OCI-LY7 (cell line): ENCODE measurements around the gene UQCRQ. TPM values are rescaled to one million over a fixed set of nuclear protein-coding genes. Genes with fewer than 3 reads are reported as not detected.
A peak's percentile ranks its signal among the peaks of the same experiment; 100 is the strongest.

Source experiments
- BruUV-seq: library from RNA; stranded (reverse); fragments of 400-500 nt; replicated peaks from 2 replicates; lab custom pipeline; 2021; lab: Mats Ljungman, UMichigan
- CTCF ChIA-PET: fragments of 300-600 bp; sonication (Branson Sonifier 250); formaldehyde crosslinking; loops from one replicate; lab custom pipeline; 2022; ENCODE audit warnings: antibody characterized with exemption; ENCODE audit not compliant: unreplicated experiment; lab: Charles Lee
- POLR2A ChIA-PET: fragments of 300-600 bp; sonication (Branson Sonifier 250); formaldehyde crosslinking; loops from one replicate; lab custom pipeline; 2022; ENCODE audit warnings: antibody characterized with exemption; lab: Charles Lee
- DNase-seq: peaks from one replicate; pipeline ENCODE4 v3.0.0-alpha.2; 2015; ENCODE audit warnings: low spot score
- H2AFZ ChIP-seq: fragments of 200-600 bp; sonication (generic), shearing (Covaris generic); 2 replicates; pipeline ENCODE4 v1.6.1; 2014; ENCODE audit warnings: mild to moderate bottlenecking, antibody characterized with exemption, low read length, moderate library complexity
- H3K27ac ChIP-seq: fragments of 200-600 bp; sonication (generic); 2 replicates; pipeline ENCODE4 v1.5.1; 2014; ENCODE audit warnings: mixed run types, low read depth, mild to moderate bottlenecking, moderate library complexity, low read length, inconsistent platforms; ENCODE audit not compliant: poor library complexity, severe bottlenecking
- H3K36me3 ChIP-seq: fragments of 200-600 bp; sonication (generic); 2 replicates; pipeline ENCODE4 v1.6.1; 2014; ENCODE audit warnings: mild to moderate bottlenecking, antibody characterized with exemption, low read length, moderate library complexity, mixed read lengths; ENCODE audit not compliant: insufficient read depth
- H3K4me1 ChIP-seq: fragments of 200-600 bp; sonication (generic); 2 replicates; pipeline ENCODE4 v1.5.1; 2014; ENCODE audit warnings: mild to moderate bottlenecking, low read length; ENCODE audit not compliant: insufficient read depth, poor library complexity, severe bottlenecking
- H3K4me2 ChIP-seq: fragments of 200-600 bp; sonication (generic); 2 replicates; pipeline ENCODE4 v1.6.1; 2014; ENCODE audit warnings: mild to moderate bottlenecking, low read length
- H3K4me3 ChIP-seq: fragments of 200-600 bp; sonication (generic); 2 replicates; pipeline ENCODE4 v1.5.1; 2014; ENCODE audit warnings: mild to moderate bottlenecking, low read depth, low read length; ENCODE audit not compliant: poor library complexity, severe bottlenecking
- H3K79me2 ChIP-seq: fragments of 200-600 bp; sonication (generic); 2 replicates; pipeline ENCODE4 v1.6.1; 2016; ENCODE audit warnings: low read depth, mild to moderate bottlenecking, low read length, moderate library complexity, mixed read lengths; ENCODE audit not compliant: insufficient read depth
- H3K9me2 ChIP-seq: fragments of 200-600 bp; sonication (generic); 2 replicates; pipeline ENCODE4 v1.6.1; 2016; ENCODE audit warnings: mild to moderate bottlenecking, low read length, mixed read lengths; ENCODE audit not compliant: insufficient read depth
- H3K9me3 ChIP-seq: fragments of 200-600 bp; sonication (generic); 2 replicates; pipeline ENCODE4 v1.6.1; 2014; ENCODE audit warnings: mild to moderate bottlenecking, mixed run types, low read length, mixed read lengths
- H4K20me1 ChIP-seq: fragments of 200-600 bp; sonication (generic); 2 replicates; pipeline ENCODE4 v1.6.1; 2014; ENCODE audit warnings: mild to moderate bottlenecking, antibody characterized with exemption, low read length, moderate library complexity, mixed read lengths; ENCODE audit not compliant: insufficient read depth
- CTCF ChIP-seq: fragments of 200-600 bp; sonication (generic); conservative IDR thresholded peaks from 2 replicates; pipeline ENCODE4 v1.5.1; 2014; ENCODE audit warnings: mild to moderate bottlenecking, antibody characterized with exemption, low read length, moderate library complexity, mixed read lengths
- EZH2phosphoT487 ChIP-seq: fragments of 200-600 bp; sonication (generic); IDR thresholded peaks from 2 replicates; pipeline ENCODE4 v1.6.1; 2018; ENCODE audit warnings: low read depth, borderline replicate concordance, mild to moderate bottlenecking, mixed run types, antibody characterized with exemption, low read length, moderate library complexity, mixed read lengths
- intact Hi-C: fragments of 100-400 bp; cut with micrococcal nuclease; formaldehyde crosslinking; loops from one replicate; pipeline ENCODE4 v1.10.0; 2022; ENCODE audit not compliant: unreplicated experiment
- total RNA-seq, 2 experiments: library from RNA; depleted of rRNA in 1 of 2; stranded (reverse); fragments of >200 nt in 1 of 2; shearing (Covaris generic) in 1 of 2; gene quantifications; 2 replicates each; pipeline ENCODE4 v1.2.3, GENCODE V29; 2014 to 2022

Gene UQCRQ
- total RNA-seq, 2 experiments from 2014 or later = 140 to 310 TPM

- CTCF ChIA-PET = no interaction called here
- peaks cover 28% of the 10 kb centered on the region for H3K4me1 ChIP-seq
- H3K9me3 ChIP-seq = no peaks in the 10 kb centered on the region
- no peak overlapping the region for H3K27ac ChIP-seq
- no peaks in the 10 kb centered on the region for H4K20me1 ChIP-seq
- H3K79me2 ChIP-seq = peaks cover 12% of the 10 kb centered on the region; the same call in 1 of the 2 replicates
- BruUV-seq = no TSS peak
- TF ChIP-seq CTCF (no peak), EZH2phosphoT487 (no peak)
- intact Hi-C loops = no loop called here
- H3K36me3 ChIP-seq = peaks cover 82% of the 10 kb centered on the region
- no peak for DNase-seq
- H3K4me2 ChIP-seq = no peak overlapping the region
- H2AFZ ChIP-seq = no peak overlapping the region
- H3K4me3 ChIP-seq = no peak overlapping the region
- H3K9me2 ChIP-seq = no peaks in the 10 kb centered on the region
- POLR2A ChIA-PET = interaction anchor here (1.2 kb wide), 1 partner anchor 209 kb away, joined by 3 read pairs; no protein-coding TSS in a partner anchor
Observed at GRCh38 chr5:132898094-132898493, 31.7 kb downstream of the UQCRQ start.

GRCh38 chr5:132901036-132901435, 34.6 kb downstream of the UQCRQ start:
- POLR2A ChIA-PET = interaction anchor here (0.6 to 1.3 kb wide), 4 partner anchors 10 to 34 kb away, joined by 3 to 10 read pairs (median 3); no protein-coding TSS in a partner anchor
- Histone ChIP-seq H3K4me3 (peak overlapping the region; percentile 21), H3K79me2 (peaks cover 12% of the 10 kb centered on the region; the same call in 1 of the 2 replicates), H4K20me1 (no peaks in the 10 kb centered on the region), H2AFZ (no peak overlapping the region), H3K4me1 (peaks cover 31% of the 10 kb centered on the region), H3K9me2 (no peaks in the 10 kb centered on the region), H3K27ac (peak overlapping the region; percentile 70), H3K36me3 (peaks cover 70% of the 10 kb centered on the region), H3K9me3 (no peaks in the 10 kb centered on the region), H3K4me2 (peak overlapping the region; percentile 71)
- TSS peak; percentile 31 for BruUV-seq
- DNase-seq = peak; percentile 69
- intact Hi-C loops = no loop called here
- CTCF ChIA-PET = no interaction called here
- TF ChIP-seq CTCF (no peak), EZH2phosphoT487 (no peak)

- intact Hi-C loops = no loop called here
- H3K36me3 ChIP-seq = peaks cover 67% of the 10 kb centered on the region
- TF ChIP-seq CTCF (peak; percentile 60), EZH2phosphoT487 (no peak)
- peaks cover 12% of the 10 kb centered on the region; the same call in 1 of the 2 replicates for H3K79me2 ChIP-seq
- no TSS peak for BruUV-seq
- ChIA-PET POLR2A (no interaction called here), CTCF (no interaction called here)
- DNase-seq = peak; percentile 27
- no peaks in the 10 kb centered on the region for H3K9me2 ChIP-seq
- H3K4me2 ChIP-seq = peak overlapping the region; percentile 71
- peak overlapping the region; percentile 21 for H3K4me3 ChIP-seq
- H4K20me1 ChIP-seq = no peaks in the 10 kb centered on the region
- no peak overlapping the region for H2AFZ ChIP-seq
- H3K9me3 ChIP-seq = no peaks in the 10 kb centered on the region
- peak overlapping the region; percentile 70 for H3K27ac ChIP-seq
- peaks cover 32% of the 10 kb centered on the region for H3K4me1 ChIP-seq
Observed at GRCh38 chr5:132901730-132902129, 35.3 kb downstream of the UQCRQ start.
